H9 (cell line): Measurements from ENCODE around the gene TRPV6. TPM values are rescaled to one million over a fixed set of nuclear protein-coding genes. Genes with fewer than 3 reads are reported as not detected.

Experiments
- DNase-seq: peaks from one replicate; pipeline ENCODE4 v3.0.0-alpha.2; 2017
- H2AFZ ChIP-seq: one replicate; pipeline ENCODE4 v1.6.1; 2013; ENCODE audit warnings: mild to moderate bottlenecking, low read length, control low read depth, moderate library complexity
- H2AK5ac ChIP-seq: 2 replicates; pipeline ENCODE4 v1.6.1; 2013; ENCODE audit warnings: low read length, control low read depth, mixed read lengths; ENCODE audit not compliant: insufficient read length
- H2BK120ac ChIP-seq: one replicate; pipeline ENCODE4 v1.6.1; 2013; ENCODE audit warnings: low read depth, mild to moderate bottlenecking, low read length, control low read depth, inconsistent platforms; ENCODE audit not compliant: poor library complexity, severe bottlenecking
- H2BK12ac ChIP-seq: 2 replicates; pipeline ENCODE4 v1.6.1; 2013; ENCODE audit warnings: low read length, control low read depth, mixed read lengths, low read depth; ENCODE audit not compliant: insufficient read length
- H2BK15ac ChIP-seq: 2 replicates; pipeline ENCODE4 v1.6.1; 2013; ENCODE audit warnings: low read depth, low read length, control low read depth
- H2BK20ac ChIP-seq: one replicate; pipeline ENCODE4 v1.6.1; 2013; ENCODE audit warnings: low read depth, mild to moderate bottlenecking, low read length, control low read depth, inconsistent platforms; ENCODE audit not compliant: poor library complexity, severe bottlenecking
- H2BK5ac ChIP-seq: 2 replicates; pipeline ENCODE4 v1.6.1; 2013; ENCODE audit warnings: low read length, control low read depth, mixed read lengths; ENCODE audit not compliant: insufficient read length
- H3K14ac ChIP-seq: 2 replicates; pipeline ENCODE4 v1.6.1; 2013; ENCODE audit warnings: low read length, control low read depth; ENCODE audit not compliant: insufficient read depth
- H3K18ac ChIP-seq: 2 replicates; pipeline ENCODE4 v1.6.1; 2013; ENCODE audit warnings: low read depth, mild to moderate bottlenecking, mixed read lengths, low read length, control low read depth; ENCODE audit not compliant: insufficient read length
- H3K23ac ChIP-seq: 2 replicates; pipeline ENCODE4 v1.6.1; 2013; ENCODE audit warnings: low read length, control low read depth, mixed read lengths, low read depth; ENCODE audit not compliant: insufficient read length
- H3K23me2 ChIP-seq: 2 replicates; pipeline ENCODE4 v1.6.1; 2013; ENCODE audit warnings: low read depth, mild to moderate bottlenecking, mixed read lengths, low read length, control low read depth; ENCODE audit not compliant: insufficient read length, poor library complexity, severe bottlenecking
- H3K27ac ChIP-seq: 2 replicates; pipeline ENCODE4 v1.5.1; 2013; ENCODE audit warnings: low read length, control low read depth, mixed read lengths, low read depth; ENCODE audit not compliant: insufficient read length
- H3K27me3 ChIP-seq: 2 replicates; pipeline ENCODE4 v1.6.1; 2013; ENCODE audit warnings: low read length, control low read depth, inconsistent platforms; ENCODE audit not compliant: insufficient read depth
- H3K4ac ChIP-seq: 2 replicates; pipeline ENCODE4 v1.6.1; 2013; ENCODE audit warnings: low read depth, mild to moderate bottlenecking, control low read depth, inconsistent platforms, low read length, moderate library complexity
- H3K4me1 ChIP-seq: 2 replicates; pipeline ENCODE4 v1.6.1; 2013; ENCODE audit warnings: low read length, control low read depth, inconsistent platforms; ENCODE audit not compliant: insufficient read depth
- H3K4me2 ChIP-seq: 2 replicates; pipeline ENCODE4 v1.6.1; 2013; ENCODE audit warnings: low read length, control low read depth, mixed read lengths; ENCODE audit not compliant: insufficient read length, insufficient read depth
- H3K56ac ChIP-seq: 2 replicates; pipeline ENCODE4 v1.6.1; 2013; ENCODE audit warnings: low read depth, mild to moderate bottlenecking, mixed read lengths, low read length, control low read depth; ENCODE audit not compliant: insufficient read length
- H3K79me1 ChIP-seq: 2 replicates; pipeline ENCODE4 v1.6.1; 2013; ENCODE audit warnings: low read depth, mild to moderate bottlenecking, moderate library complexity, low read length, control low read depth, inconsistent platforms; ENCODE audit not compliant: insufficient read depth, poor library complexity, severe bottlenecking
- H3K79me2 ChIP-seq: 2 replicates; pipeline ENCODE4 v1.6.1; 2013; ENCODE audit warnings: low read length, control low read depth, inconsistent platforms; ENCODE audit not compliant: insufficient read depth
- H3K9ac ChIP-seq: 2 replicates; pipeline ENCODE4 v1.6.1; 2013; ENCODE audit warnings: low read length, control low read depth, mixed read lengths; ENCODE audit not compliant: insufficient read length; ENCODE audit errors: extremely low read depth
- H3K9me3 ChIP-seq: one replicate; pipeline ENCODE4 v1.6.1; 2013; ENCODE audit warnings: low read depth, low read length, inconsistent platforms; ENCODE audit not compliant: control insufficient read depth
- H3T11ph ChIP-seq: one replicate; pipeline ENCODE4 v1.6.1; 2013; ENCODE audit warnings: mild to moderate bottlenecking, low read length, control low read depth, inconsistent platforms
- H4K20me1 ChIP-seq: one replicate; pipeline ENCODE4 v1.6.1; 2013; ENCODE audit not compliant: control insufficient read depth, insufficient read length, insufficient read depth
- H4K5ac ChIP-seq: 2 replicates; pipeline ENCODE4 v1.6.1; 2013; ENCODE audit warnings: low read depth, mild to moderate bottlenecking, mixed read lengths, low read length, control low read depth; ENCODE audit not compliant: insufficient read length
- H4K8ac ChIP-seq: replicated peaks from 2 replicates; pipeline ENCODE4 v1.6.1; 2013; ENCODE audit warnings: low read length, control low read depth, mixed read lengths, low read depth; ENCODE audit not compliant: insufficient read length
- H4K91ac ChIP-seq: 2 replicates; pipeline ENCODE4 v1.6.1; 2013; ENCODE audit warnings: low read depth, mild to moderate bottlenecking, moderate library complexity, mixed read lengths, low read length, control low read depth; ENCODE audit not compliant: insufficient read length
- H3K27ac Mint-ChIP-seq, 3 experiments: 2 replicates in 2 of 3; 3 replicates in 1 of 3; pipeline ENCODE4 v1.8.0; 2020 to 2021; ENCODE audit warnings: mixed read lengths in 3 of 3, mild to moderate bottlenecking in 1 of 3, moderate library complexity in 1 of 3
- H3K27me3 Mint-ChIP-seq: 2 replicates; pipeline ENCODE4 v1.8.0; 2021; ENCODE audit warnings: low read depth, mild to moderate bottlenecking, moderate library complexity, mixed read lengths
- H3K36me3 Mint-ChIP-seq, 3 experiments: 2 replicates in 2 of 3; 3 replicates in 1 of 3; pipeline ENCODE4 v1.8.0; 2020 to 2021; ENCODE audit warnings: low read depth in 3 of 3, mixed read lengths in 3 of 3; ENCODE audit not compliant: insufficient read depth in 1 of 3
- H3K4me1 Mint-ChIP-seq, 2 experiments: 2 replicates each; pipeline ENCODE4 v1.8.0; 2020; ENCODE audit warnings: mixed read lengths in 2 of 2
- H3K4me3 Mint-ChIP-seq, 2 experiments: 2 replicates in 1 of 2; 3 replicates in 1 of 2; pipeline ENCODE4 v1.8.0; 2020 to 2021; ENCODE audit warnings: mild to moderate bottlenecking in 2 of 2, mixed read lengths in 2 of 2, moderate library complexity in 1 of 2
- H3K9me3 Mint-ChIP-seq, 2 experiments: 2 replicates in 1 of 2; 3 replicates in 1 of 2; pipeline ENCODE4 v1.8.0; 2020; ENCODE audit warnings: mild to moderate bottlenecking in 2 of 2, mixed read lengths in 2 of 2, moderate library complexity in 1 of 2
- WGBS: extraction: QIAGEN DNeasy Blood & Tissue Kit; methylation state at CpG from one replicate; pipeline ENCODE4 v1.1.7; 2013; ENCODE audit warnings: missing lambda C conversion rate, low lambda C conversion rate, mixed read lengths; ENCODE audit not compliant: insufficient read length; ENCODE audit errors: extremely low coverage; 5-methylcytosine and 5-hydroxymethylcytosine counted together
- total RNA-seq: library from RNA; stranded (reverse); gene quantifications from 2 replicates; pipeline ENCODE4 v1.2.1, GENCODE V29; 2021
- TF ChIP-seq, protein P1 (sequence below): fragments of 200-600 bp; sonication (generic); conservative IDR thresholded peaks from 3 replicates; pipeline ENCODE4 v1.8.0; 2021; ENCODE audit warnings: antibody characterized with exemption, mild to moderate bottlenecking

The TRPV6 gene
- total RNA-seq, 1 experiment from 2014 or later = 0.61 TPM

- Histone ChIP-seq H2BK12ac (no peak overlapping the region), H4K8ac (no peak overlapping the region), H3K56ac (no peak overlapping the region), H2BK120ac (no peak overlapping the region), H3K4ac (no peak overlapping the region), H3K27me3 (no peaks in the 10 kb centered on the region), H4K20me1 (no peaks in the 10 kb centered on the region), H3K14ac (no peak overlapping the region), H3K79me2 (no peaks in the 10 kb centered on the region), H2BK5ac (no peak overlapping the region), H3K4me2 (no peak overlapping the region), H3K79me1 (no peaks in the 10 kb centered on the region), H3K23ac (no peak overlapping the region), H2AFZ (no peak overlapping the region), H3K18ac (no peak overlapping the region), H3K4me1 (no peaks in the 10 kb centered on the region), H4K91ac (no peak overlapping the region), H2AK5ac (no peak overlapping the region), H3K9me3 (no peaks in the 10 kb centered on the region), H3K27ac (no peak overlapping the region), H3K9ac (no peak overlapping the region), H2BK15ac (no peak overlapping the region), H4K5ac (no peak overlapping the region), H2BK20ac (no peak overlapping the region), H3T11ph (no peak overlapping the region), H3K23me2 (no peaks in the 10 kb centered on the region)
- H3K4me1 Mint-ChIP-seq = peaks cover 0 to 6% of the 10 kb centered on the region in 2 experiments; a peak in 2 of 4 replicates
- no peaks in the 10 kb centered on the region for H3K27me3 Mint-ChIP-seq
- TF ChIP-seq, protein P1, sequence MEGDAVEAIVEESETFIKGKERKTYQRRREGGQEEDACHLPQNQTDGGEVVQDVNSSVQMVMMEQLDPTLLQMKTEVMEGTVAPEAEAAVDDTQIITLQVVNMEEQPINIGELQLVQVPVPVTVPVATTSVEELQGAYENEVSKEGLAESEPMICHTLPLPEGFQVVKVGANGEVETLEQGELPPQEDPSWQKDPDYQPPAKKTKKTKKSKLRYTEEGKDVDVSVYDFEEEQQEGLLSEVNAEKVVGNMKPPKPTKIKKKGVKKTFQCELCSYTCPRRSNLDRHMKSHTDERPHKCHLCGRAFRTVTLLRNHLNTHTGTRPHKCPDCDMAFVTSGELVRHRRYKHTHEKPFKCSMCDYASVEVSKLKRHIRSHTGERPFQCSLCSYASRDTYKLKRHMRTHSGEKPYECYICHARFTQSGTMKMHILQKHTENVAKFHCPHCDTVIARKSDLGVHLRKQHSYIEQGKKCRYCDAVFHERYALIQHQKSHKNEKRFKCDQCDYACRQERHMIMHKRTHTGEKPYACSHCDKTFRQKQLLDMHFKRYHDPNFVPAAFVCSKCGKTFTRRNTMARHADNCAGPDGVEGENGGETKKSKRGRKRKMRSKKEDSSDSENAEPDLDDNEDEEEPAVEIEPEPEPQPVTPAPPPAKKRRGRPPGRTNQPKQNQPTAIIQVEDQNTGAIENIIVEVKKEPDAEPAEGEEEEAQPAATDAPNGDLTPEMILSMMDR = no peak
- no peak overlapping the region for H3K4me3 Mint-ChIP-seq
- peaks cover 28 to 31% of the 10 kb centered on the region in 2 experiments for H3K9me3 Mint-ChIP-seq
- H3K36me3 Mint-ChIP-seq = peaks cover 4 to 23% (median 6%) of the 10 kb centered on the region in 3 experiments; a peak in 6 of 7 replicates
- no CpG with 5 or more reads among the region's 1 CpG for WGBS
- DNase-seq = no peak
- H3K27ac Mint-ChIP-seq = no peak overlapping the region
Observed at GRCh38 chr7:142822714-142823113, 62.8 kb downstream of the TRPV6 start.

Other genes starting within 250 kb of the TRPV6 start
- gene PRSS1, start 136.3 kb downstream of the TRPV6 start, total RNA-seq = not detected in 2 replicates
- gene PRSS2, start 114.8 kb downstream of the TRPV6 start, total RNA-seq = not detected in 2 replicates
- 9.7 and 11.6 TPM in 2 replicates for gene EPHB6, start 30.7 kb downstream of the TRPV6 start, total RNA-seq
- gene TRPV5, start 48.0 kb upstream of the TRPV6 start, total RNA-seq = not detected in 2 replicates
- gene LLCFC1, start 53.7 kb upstream of the TRPV6 start, total RNA-seq = not detected in 2 replicates
- 0.72 and 1.5 TPM in 2 replicates for gene KEL, start 76.6 kb upstream of the TRPV6 start, total RNA-seq
- not detected in 2 replicates for gene OR9A2, start 141.4 kb upstream of the TRPV6 start, total RNA-seq
- not detected in 2 replicates for gene OR6V1, start 166.6 kb upstream of the TRPV6 start, total RNA-seq
- not detected in 2 replicates for gene PIP, start 246.3 kb upstream of the TRPV6 start, total RNA-seq